T-helper 9 cell (primary cell): Measurements from ENCODE around the gene KIAA0753.

Source experiments
- DNase-seq: peaks from one replicate; pipeline ENCODE4 v3.0.0-alpha.2; 2020

The KIAA0753 gene

GRCh38 chr17:6639586-6640535 is 650 bp downstream of the KIAA0753 start:
- DNase-seq = peak; percentile 29

DNA sequence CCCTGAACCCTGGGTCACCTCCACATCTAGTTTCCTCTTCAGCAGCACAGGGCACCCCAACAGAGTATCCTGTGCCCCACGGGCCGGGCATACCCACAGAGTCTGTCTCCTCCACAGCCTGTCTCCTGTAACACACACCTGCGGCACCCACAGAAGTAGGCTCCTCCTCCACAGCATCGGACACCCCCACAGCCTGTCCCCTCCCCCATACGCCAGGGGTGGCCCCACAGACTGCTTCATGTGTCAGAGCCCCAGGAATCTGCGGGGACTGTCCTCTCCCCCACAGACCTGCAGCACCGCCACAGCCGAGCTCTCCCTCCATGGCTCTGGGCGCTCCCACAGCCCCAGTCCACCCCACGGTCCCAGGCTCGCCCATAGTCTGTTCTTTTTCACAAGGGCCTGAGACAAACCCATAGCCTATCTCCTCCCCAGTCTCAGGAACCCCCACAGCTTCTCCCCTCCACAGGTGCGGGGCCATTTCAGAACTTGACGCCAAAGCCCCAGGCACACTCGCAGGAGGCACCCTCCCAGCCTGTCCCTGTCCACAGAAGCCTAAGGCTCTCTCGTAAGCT is 1.4 kb downstream of the KIAA0753 start:
- no peak for DNase-seq

DNA sequence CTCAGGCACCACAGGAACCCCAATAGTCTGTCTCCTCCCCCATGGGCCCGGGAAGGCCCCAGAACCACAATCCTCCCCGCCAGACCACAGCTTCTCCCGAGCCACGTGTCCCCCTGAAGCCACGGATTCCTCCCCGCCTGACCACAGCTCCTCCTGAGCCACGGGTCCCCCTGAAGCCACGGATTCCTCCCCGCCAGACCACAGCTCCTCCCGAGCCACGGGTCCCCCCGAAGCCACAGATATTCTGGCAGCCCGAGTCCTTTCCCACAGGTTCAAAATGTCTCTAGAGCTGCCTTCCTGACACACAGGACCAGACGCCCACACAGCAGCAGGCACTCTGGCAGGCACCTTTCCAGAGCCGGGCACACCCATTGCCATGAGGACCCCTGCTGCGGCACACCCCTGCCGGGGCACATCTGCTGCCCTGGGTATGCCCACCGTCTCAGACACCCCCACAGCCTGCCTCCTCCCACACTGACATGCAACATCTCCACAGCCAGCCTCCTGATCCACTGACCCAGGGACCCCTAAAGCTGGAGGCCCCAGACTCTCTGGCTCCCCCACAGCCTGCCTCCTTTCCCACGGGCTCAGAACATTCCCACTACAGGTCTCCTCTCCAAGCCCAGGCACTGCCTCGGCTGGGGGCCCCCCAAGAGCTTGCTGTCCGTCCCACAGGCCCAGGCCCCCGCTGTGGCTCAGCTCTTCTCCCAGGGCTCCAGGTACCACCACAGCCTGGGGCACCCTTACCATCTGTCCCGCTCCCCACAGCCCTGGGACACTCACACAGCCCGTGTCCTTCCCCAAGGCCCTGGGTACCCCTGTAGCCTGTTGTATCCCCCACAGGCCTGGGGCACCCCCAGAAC is 2.2 kb downstream of the KIAA0753 start:
- no peak for DNase-seq

DNA sequence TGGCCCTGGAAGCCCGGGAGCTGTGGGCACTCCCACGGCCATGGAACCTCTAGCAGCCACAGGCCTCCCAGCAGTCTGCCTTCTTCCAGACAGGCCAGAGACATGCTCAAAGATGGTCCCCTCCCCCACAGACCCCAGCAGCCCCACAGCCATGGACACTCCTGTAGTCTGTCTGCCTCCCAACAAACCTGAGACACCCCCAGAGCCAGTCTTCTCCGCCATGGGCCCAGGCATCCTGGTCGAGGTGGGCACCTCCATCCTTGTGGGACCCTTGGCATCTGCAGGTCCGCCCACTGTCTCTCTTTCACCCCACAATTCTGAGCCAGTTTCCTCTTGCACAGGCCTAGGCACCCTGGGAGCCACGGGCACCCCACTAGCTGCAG is 3.1 kb downstream of the KIAA0753 start:
- no peak for DNase-seq

- no peak for DNase-seq
Measured at GRCh38 chr17:6636616-6637457, 3.7 kb downstream of the KIAA0753 start.

- DNase-seq = no peak
Measured at GRCh38 chr17:6636105-6636504, 4.4 kb downstream of the KIAA0753 start.

GRCh38 chr17:6633263-6633662 is 7.2 kb downstream of the KIAA0753 start:
- DNase-seq = no peak

GRCh38 chr17:6632530-6632929 is 8.0 kb downstream of the KIAA0753 start:
- DNase-seq = no peak

DNA sequence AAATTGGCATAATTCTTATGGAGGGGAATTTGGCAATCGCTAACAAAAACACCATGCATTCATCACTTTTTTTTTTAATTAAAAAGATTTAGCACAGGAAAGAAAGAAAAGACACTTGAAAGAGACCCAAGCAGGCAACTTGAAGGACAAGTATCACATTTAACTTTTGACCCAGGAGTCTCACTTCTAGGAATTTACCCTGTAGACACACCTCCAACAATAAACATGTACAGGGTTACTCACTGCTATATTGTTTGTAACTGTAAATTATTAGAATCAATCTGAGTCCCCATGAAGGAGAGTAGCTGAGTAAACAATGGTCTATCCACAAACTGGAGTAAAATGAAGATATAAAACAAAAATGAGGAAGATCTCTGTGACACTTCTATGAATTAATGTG is 10.1 kb downstream of the KIAA0753 start:
- DNase-seq = no peak

DNA sequence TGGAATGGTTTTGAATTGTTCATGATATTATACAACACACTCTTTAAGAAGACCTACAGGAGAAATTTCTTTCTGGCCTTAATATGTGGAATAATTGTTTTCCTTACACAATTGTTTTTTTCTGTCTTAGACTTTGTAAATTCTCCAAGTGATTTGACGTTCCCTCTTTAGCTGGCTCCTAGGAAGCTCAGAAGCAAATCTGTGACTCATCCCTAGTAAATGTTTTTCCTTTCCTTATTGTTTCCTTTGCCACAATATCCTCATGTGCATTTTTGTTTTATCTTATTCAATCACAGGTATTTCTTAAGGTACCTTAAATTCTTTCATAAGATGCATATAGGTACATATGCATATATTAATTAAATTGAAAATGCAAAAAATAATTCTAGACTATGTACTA is 13.5 kb downstream of the KIAA0753 start:
- no peak for DNase-seq

- DNase-seq = no peak
Measured at GRCh38 chr17:6626616-6627015, 13.9 kb downstream of the KIAA0753 start.

DNA sequence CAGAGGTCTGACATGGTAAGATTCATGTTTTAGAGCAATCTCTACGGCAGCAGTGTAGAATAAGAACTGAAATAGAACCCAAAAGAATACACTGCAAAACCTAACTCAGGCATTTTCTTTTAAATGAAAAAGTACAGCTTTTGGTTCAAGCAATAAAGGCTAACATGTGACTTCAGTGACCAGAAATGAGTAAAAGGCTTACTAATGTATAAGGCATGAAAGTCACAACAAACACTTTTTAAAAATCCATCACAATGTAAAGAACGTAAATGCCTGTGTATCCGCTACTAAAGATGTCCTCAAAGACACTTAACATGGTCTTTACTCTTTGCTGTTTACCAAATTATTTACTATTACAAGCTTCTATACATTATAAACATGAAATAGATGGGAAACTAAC is 16.6 kb downstream of the KIAA0753 start:
- DNase-seq = no peak

- DNase-seq = no peak
Measured at GRCh38 chr17:6611231-6611630, 29.3 kb downstream of the KIAA0753 start.

GRCh38 chr17:6610011-6610410 is 30.5 kb downstream of the KIAA0753 start:
- no peak for DNase-seq

DNA sequence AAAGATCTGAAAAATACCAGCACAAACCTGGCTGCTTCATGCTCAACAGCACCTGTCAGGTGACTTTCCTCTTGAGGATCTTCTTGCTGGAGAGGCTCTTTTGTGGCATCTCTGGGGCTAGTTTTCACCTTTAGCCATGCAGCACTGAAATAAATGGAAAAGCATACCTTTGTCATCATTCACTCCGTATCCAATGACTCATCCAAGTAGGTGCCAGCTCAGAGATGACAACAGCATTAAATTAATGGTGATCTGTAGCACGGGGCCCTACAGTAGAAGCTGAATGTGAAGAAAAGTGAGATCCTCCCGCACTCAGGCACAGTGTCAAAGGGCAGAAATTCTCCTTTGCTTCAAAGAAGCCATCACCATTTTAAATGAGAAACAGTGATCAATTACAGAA is 32.2 kb downstream of the KIAA0753 start:
- no peak for DNase-seq

GRCh38 chr17:6605142-6605541 is 35.4 kb downstream of the KIAA0753 start:
- DNase-seq = no peak

GRCh38 chr17:6603744-6604325 is 36.7 kb downstream of the KIAA0753 start:
- DNase-seq = no peak

DNA sequence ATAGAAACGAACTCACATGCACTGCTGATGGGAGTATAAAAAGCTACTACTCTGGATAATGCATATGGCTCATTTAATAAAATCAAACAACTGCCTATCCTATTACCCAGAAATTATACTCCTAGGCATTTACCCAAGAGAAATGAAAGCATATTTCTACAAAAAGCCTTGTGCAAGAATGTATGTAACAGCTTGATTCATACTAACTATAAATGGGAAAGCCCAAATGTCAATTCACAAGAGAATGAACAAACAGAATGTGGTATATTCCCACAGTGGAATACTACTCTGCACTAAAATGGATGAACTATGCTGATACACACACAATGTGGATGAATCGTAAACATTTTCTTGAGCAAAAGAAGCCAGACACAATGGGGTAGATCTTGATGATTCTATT is 38.4 kb downstream of the KIAA0753 start:
- no peak for DNase-seq

DNA sequence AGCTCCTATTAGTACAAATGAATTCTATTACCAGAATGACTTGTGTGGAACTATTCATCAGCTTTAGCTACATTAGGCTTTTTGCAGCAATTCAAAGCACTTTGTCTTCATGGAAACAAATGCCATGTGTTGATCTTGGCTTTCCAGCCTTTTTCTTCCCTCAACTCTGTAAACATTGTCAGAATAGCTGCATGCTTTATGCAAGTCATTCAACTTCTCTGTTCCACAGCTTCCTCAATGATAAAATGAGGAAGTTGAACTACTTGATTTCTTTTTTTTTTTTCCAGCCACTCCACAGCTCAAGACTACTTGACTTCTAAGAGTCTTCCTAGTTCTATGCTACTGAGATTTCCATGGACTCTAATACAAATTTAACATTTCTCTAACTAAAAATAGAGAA is 41.1 kb downstream of the KIAA0753 start:
- DNase-seq = no peak

- DNase-seq = no peak
Measured at GRCh38 chr17:6597727-6598126, 42.8 kb downstream of the KIAA0753 start.

GRCh38 chr17:6596941-6597340 is 43.6 kb downstream of the KIAA0753 start:
- DNase-seq = no peak

- DNase-seq = no peak
Measured at GRCh38 chr17:6596511-6596910, 44.0 kb downstream of the KIAA0753 start.
